HEK293 (cell line): Measurements from ENCODE around the gene ESCO1.
A peak's percentile ranks its signal among the peaks of the same experiment; 100 is the strongest.

ENCODE experiments used
- BCL6B ChIP-seq: fragments of 450-650 bp; formaldehyde crosslinking; IDR thresholded peaks from 2 replicates; pipeline ENCODE4 v1.5.1; 2017; ENCODE audit warnings: missing biosample characterization, missing genetic modification characterization
- HOXA7 ChIP-seq: sonication (generic); formaldehyde crosslinking; IDR thresholded peaks from 2 replicates; pipeline ENCODE4 v1.8.1; 2022; ENCODE audit warnings: missing genetic modification reagents, borderline replicate concordance
- KLF10 ChIP-seq: fragments of 450-650 bp; IDR thresholded peaks from 2 replicates; pipeline ENCODE4 v1.5.1; 2018; ENCODE audit warnings: missing biosample characterization, mild to moderate bottlenecking, missing genetic modification characterization
- PBX3 ChIP-seq: sonication (generic); formaldehyde crosslinking; IDR thresholded peaks from 2 replicates; pipeline ENCODE4 v1.8.1; 2022; ENCODE audit warnings: mild to moderate bottlenecking, moderate library complexity, missing genetic modification reagents
- PRDM2 ChIP-seq: fragments of 450-650 bp; formaldehyde crosslinking; IDR thresholded peaks from 2 replicates; pipeline ENCODE4 v1.5.1; 2016; ENCODE audit warnings: missing biosample characterization, missing genetic modification characterization, borderline replicate concordance
- REST ChIP-seq: fragments of 450-650 bp; formaldehyde crosslinking; IDR thresholded peaks from 2 replicates; pipeline ENCODE4 v1.5.1; 2016; ENCODE audit warnings: missing biosample characterization, missing genetic modification characterization
- WT1 ChIP-seq: fragments of 450-650 bp; formaldehyde crosslinking; IDR thresholded peaks from 2 replicates; pipeline ENCODE4 v1.5.1; 2016; ENCODE audit warnings: missing biosample characterization, missing genetic modification characterization
- ZBTB20 ChIP-seq: fragments of 450-650 bp; formaldehyde crosslinking; IDR thresholded peaks from 2 replicates; pipeline ENCODE4 v1.5.1; 2016; ENCODE audit warnings: missing biosample characterization, missing genetic modification characterization
- ZFP69B ChIP-seq: fragments of 450-650 bp; formaldehyde crosslinking; IDR thresholded peaks from 2 replicates; pipeline ENCODE4 v1.5.1; 2016; ENCODE audit warnings: missing biosample characterization, missing genetic modification characterization
- ZNF140 ChIP-seq: fragments of 450-650 bp; formaldehyde crosslinking; IDR thresholded peaks from 2 replicates; pipeline ENCODE4 v1.5.1; 2016; ENCODE audit warnings: missing biosample characterization, missing genetic modification characterization
- ZNF146 ChIP-seq: fragments of 450-650 bp; formaldehyde crosslinking; IDR thresholded peaks from 2 replicates; pipeline ENCODE4 v1.5.1; 2016; ENCODE audit warnings: missing biosample characterization, missing genetic modification characterization
- ZNF174 ChIP-seq: fragments of 450-650 bp; formaldehyde crosslinking; IDR thresholded peaks from 2 replicates; pipeline ENCODE4 v1.5.0; 2017; ENCODE audit warnings: missing biosample characterization, mild to moderate bottlenecking, missing genetic modification characterization
- ZNF248 ChIP-seq: fragments of 450-650 bp; formaldehyde crosslinking; IDR thresholded peaks from 2 replicates; pipeline ENCODE4 v1.5.1; 2017; ENCODE audit warnings: missing biosample characterization, missing genetic modification characterization
- ZNF292 ChIP-seq: fragments of 450-650 bp; formaldehyde crosslinking; IDR thresholded peaks from 2 replicates; pipeline ENCODE4 v1.5.1; 2016; ENCODE audit warnings: low read depth, missing biosample characterization, missing genetic modification characterization, borderline replicate concordance
- ZNF324 ChIP-seq: fragments of 450-650 bp; formaldehyde crosslinking; IDR thresholded peaks from 2 replicates; pipeline ENCODE4 v1.5.1; 2016; ENCODE audit warnings: missing biosample characterization, missing genetic modification characterization
- ZNF366 ChIP-seq: fragments of 450-650 bp; formaldehyde crosslinking; conservative IDR thresholded peaks from 2 replicates; pipeline ENCODE4 v1.5.1; 2016; ENCODE audit warnings: missing biosample characterization, missing genetic modification characterization
- ZNF37A ChIP-seq: fragments of 450-650 bp; IDR thresholded peaks from 2 replicates; pipeline ENCODE4 v1.5.1; 2018; ENCODE audit warnings: missing biosample characterization, missing genetic modification characterization
- ZNF449 ChIP-seq: fragments of 450-650 bp; formaldehyde crosslinking; IDR thresholded peaks from 2 replicates; pipeline ENCODE4 v1.5.1; 2017; ENCODE audit warnings: missing biosample characterization, mild to moderate bottlenecking, missing genetic modification characterization, moderate library complexity
- ZNF530 ChIP-seq: fragments of 450-650 bp; formaldehyde crosslinking; IDR thresholded peaks from 2 replicates; pipeline ENCODE4 v1.5.1; 2016; ENCODE audit warnings: low read depth, missing biosample characterization, missing genetic modification characterization
- ZNF561 ChIP-seq: fragments of 450-650 bp; IDR thresholded peaks from 2 replicates; pipeline ENCODE4 v1.5.1; 2018; ENCODE audit warnings: missing biosample characterization, missing genetic modification characterization, borderline replicate concordance
- ZNF704 ChIP-seq: fragments of 450-650 bp; formaldehyde crosslinking; IDR thresholded peaks from 2 replicates; pipeline ENCODE4 v1.5.1; 2016; ENCODE audit warnings: missing biosample characterization, missing genetic modification characterization
- ZNF830 ChIP-seq: fragments of 450-650 bp; IDR thresholded peaks from 2 replicates; pipeline ENCODE4 v1.5.0; 2018; ENCODE audit warnings: missing biosample characterization, missing genetic modification characterization, low read depth, mild to moderate bottlenecking, moderate library complexity

Gene ESCO1

GRCh38 chr18:21612125-21613039 is 11.9 kb upstream of the ESCO1 start, which contains the start of gene SNRPD1 (continued):
- TF ChIP-seq BCL6B: no peak
- TF ChIP-seq ZNF704 (tag by site-specific recombination): no peak
- no peak for TF ChIP-seq ZNF140 (tag by site-specific recombination)
- peak; percentile 33; the same call in 1 of the 2 replicates for TF ChIP-seq ZNF449 (tag by site-specific recombination)
- peak; percentile 21; the same call in 1 of the 2 replicates for TF ChIP-seq KLF10 (tag by site-specific recombination)
- TF ChIP-seq ZNF37A: no peak
- TF ChIP-seq ZNF366 (tag by site-specific recombination): no peak
- peak; percentile 78; the same call in 1 of the 2 replicates for TF ChIP-seq ZNF561
- no peak for TF ChIP-seq HOXA7
- no peak for TF ChIP-seq ZNF292 (tag by site-specific recombination)
- 0 out of 2 replicates have a peak, but pooled peaks have one; percentile 50 for TF ChIP-seq ZNF174 (tag by site-specific recombination)
- TF ChIP-seq ZNF324 (tag by site-specific recombination): peak; percentile 66
- peak; percentile 89 for TF ChIP-seq PBX3 (CRISPR knock-in tag)
- peak; percentile 47 for TF ChIP-seq WT1 (tag by site-specific recombination)
- TF ChIP-seq ZFP69B (tag by site-specific recombination): peak; percentile 41; the same call in 1 of the 2 replicates
- no peak for TF ChIP-seq ZNF830 (tag by site-specific recombination)
- TF ChIP-seq ZBTB20 (tag by site-specific recombination): peak; percentile 79
- TF ChIP-seq ZNF146 (tag by site-specific recombination): no peak
- no peak; the same call in 1 of the 2 replicates for TF ChIP-seq REST (tag by site-specific recombination)
- TF ChIP-seq ZNF248 (tag by site-specific recombination): no peak
- no peak for TF ChIP-seq PRDM2
- no peak for TF ChIP-seq ZNF530 (tag by site-specific recombination)
